K562 (cell line): ENCODE measurements around the gene SELENOM. TPM values are rescaled to one million over a fixed set of nuclear protein-coding genes. Genes with fewer than 3 reads are reported as not detected.

Experiments used
- SREBF2 ChIP-seq: sonication (generic); formaldehyde crosslinking; IDR thresholded peaks from 2 replicates; pipeline ENCODE4 v1.4.0; 2020; ENCODE audit warnings: mild to moderate bottlenecking, missing genetic modification reagents
- ZNF318 ChIP-seq, 2 experiments: fragments of 450-650 bp; IDR thresholded peaks; 2 replicates each; pipeline ENCODE4 v1.6.1; 2016; ENCODE audit warnings: mild to moderate bottlenecking in 2 of 2, borderline replicate concordance in 1 of 2, low read depth in 1 of 2, moderate library complexity in 1 of 2
- ZNF347 ChIP-seq: fragments of 450-650 bp; formaldehyde crosslinking; IDR thresholded peaks from 2 replicates; pipeline ENCODE4 v1.4.0; 2020; ENCODE audit warnings: low read depth, mild to moderate bottlenecking, moderate library complexity
- polyA plus RNA-seq, 8 experiments: library from polyadenylated mRNA; depleted of rRNA in 4 of 8; stranded (reverse) in 5 of 8; unstranded in 3 of 8; fragments of >200 nt; fragmentation: Nextera tagmentation in 2 of 8; fragmentation: Illumina TruSeq in 1 of 8; extraction: Ambion mirVana in 2 of 8; extraction: Trizol in 1 of 8; gene quantifications; 2 replicates each; pipeline versions ENCODE4 v1.2.1 to v1.2.3, GENCODE V29; 2011 to 2014; ENCODE audit warnings: inconsistent platforms in 1 of 8, missing spikeins in 1 of 8
- total RNA-seq, 7 experiments: library from RNA; depleted of rRNA in 6 of 7; stranded (reverse); fragments of >200 nt in 6 of 7; fragmentation: Illumina TruSeq in 2 of 7; extraction: Trizol in 2 of 7; gene quantifications; 2 replicates each; pipeline versions ENCODE4 v1.2.1 to v1.2.3, GENCODE V29; 2011 to 2021; ENCODE audit warnings: low replicate concordance in 1 of 7

SELENOM gene
- total and polyA plus RNA-seq, 9 of the 15 experiments (the other 6 are each of a cell fraction or from before 2014, with no cell fraction given) = 1.2 to 10.6 (median 3.7) TPM

DNA sequence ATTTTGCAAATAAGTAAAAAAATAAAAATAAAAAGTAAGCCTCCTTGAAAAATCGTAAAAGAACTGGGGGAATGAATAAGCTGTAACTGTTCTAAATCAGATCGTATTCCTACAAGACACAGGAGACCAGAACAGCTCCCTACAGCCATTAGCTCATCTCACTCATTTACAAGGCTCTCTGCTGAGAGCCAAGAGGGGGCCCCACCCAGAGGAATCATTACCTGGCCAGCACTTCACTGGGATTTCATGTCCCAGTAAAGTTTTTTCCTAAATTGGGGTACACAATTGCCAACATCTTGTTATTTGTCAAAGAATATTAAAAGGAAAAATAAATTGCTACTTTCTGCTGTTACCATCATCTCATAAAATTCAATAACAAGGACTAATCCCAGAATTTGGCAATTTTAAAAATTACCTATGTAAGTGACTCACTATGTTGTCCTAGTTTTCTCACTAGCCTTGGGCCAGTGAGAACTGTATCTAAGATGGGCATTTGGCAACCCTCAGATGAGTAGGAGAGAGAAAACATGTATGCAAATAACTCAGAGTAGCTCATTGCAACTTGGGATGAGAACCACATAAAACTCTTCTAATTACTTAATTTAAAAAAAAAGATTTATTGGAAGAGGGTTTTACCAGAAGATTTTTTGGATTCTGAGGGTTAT lies 44.7 kb downstream of the SELENOM start (continued):
- no peak for TF ChIP-seq ZNF318 (IDR thresholded peaks at IDR 0.05; ENCODE audit: borderline replicate concordance in 1 of 2, low read depth in 1 of 2)
- no peak for TF ChIP-seq SREBF2
- TF ChIP-seq ZNF347 (CRISPR knock-in tag) = no peak
